Measurements from ENCODE around the gene CUEDC2.
A peak's percentile ranks its signal among the peaks of the same experiment; 100 is the strongest.

DNA sequence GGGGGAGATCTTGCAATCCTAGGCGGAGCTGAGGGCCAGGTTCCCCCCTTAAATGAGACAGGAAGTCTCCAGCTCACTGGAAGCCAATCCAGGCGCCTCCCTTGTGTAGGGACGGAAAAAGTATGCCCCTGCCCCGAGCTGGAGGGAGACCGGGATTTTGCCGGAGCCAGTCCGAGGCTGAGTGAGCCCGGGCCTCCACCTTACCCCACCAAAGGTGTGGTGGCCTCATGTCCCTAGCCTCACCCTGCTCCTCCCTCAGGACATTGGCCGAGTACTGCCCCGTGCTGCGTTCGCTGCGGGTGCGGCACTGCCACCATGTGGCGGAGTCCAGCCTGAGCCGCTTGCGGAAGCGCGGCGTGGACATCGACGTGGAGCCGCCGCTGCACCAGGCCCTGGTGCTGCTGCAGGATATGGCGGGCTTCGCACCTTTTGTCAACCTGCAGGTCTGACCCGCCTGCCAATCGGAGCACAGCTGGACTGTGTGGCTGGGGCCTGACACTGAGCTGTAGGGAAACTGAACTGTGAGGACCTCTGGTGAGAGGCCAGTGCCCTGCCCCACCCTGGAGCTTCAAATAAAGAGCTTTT, 9.7 kb downstream of the CUEDC2 start:
- TF ChIP-seq, protein P1, sequence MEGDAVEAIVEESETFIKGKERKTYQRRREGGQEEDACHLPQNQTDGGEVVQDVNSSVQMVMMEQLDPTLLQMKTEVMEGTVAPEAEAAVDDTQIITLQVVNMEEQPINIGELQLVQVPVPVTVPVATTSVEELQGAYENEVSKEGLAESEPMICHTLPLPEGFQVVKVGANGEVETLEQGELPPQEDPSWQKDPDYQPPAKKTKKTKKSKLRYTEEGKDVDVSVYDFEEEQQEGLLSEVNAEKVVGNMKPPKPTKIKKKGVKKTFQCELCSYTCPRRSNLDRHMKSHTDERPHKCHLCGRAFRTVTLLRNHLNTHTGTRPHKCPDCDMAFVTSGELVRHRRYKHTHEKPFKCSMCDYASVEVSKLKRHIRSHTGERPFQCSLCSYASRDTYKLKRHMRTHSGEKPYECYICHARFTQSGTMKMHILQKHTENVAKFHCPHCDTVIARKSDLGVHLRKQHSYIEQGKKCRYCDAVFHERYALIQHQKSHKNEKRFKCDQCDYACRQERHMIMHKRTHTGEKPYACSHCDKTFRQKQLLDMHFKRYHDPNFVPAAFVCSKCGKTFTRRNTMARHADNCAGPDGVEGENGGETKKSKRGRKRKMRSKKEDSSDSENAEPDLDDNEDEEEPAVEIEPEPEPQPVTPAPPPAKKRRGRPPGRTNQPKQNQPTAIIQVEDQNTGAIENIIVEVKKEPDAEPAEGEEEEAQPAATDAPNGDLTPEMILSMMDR (IDR thresholded peaks at IDR 0.05), result peak; percentile 76 to 84 (median 78)
- TF ChIP-seq POLR2A (IDR thresholded peaks at IDR 0.05), result peak in 1 of 2 donors; percentile 19
